ENCODE data around the gene MTG2. TPM values are rescaled to one million over a fixed set of nuclear protein-coding genes. Genes with fewer than 3 reads are reported as not detected.
A peak's percentile ranks its signal among the peaks of the same experiment; 100 is the strongest.

The MTG2 gene
- total and polyA plus RNA-seq, 2 of the 13 experiments (the other 11 are each of a cell fraction or from before 2014, with no cell fraction given) = 20.4 to 37.8 TPM

GRCh38 chr20:62155428-62156253 is 27.2 kb upstream of the MTG2 start (continued):
- TF ChIP-seq MLXIP (CRISPR knock-in tag; IDR thresholded peaks at IDR 0.05; ENCODE audit: borderline replicate concordance) = no peak
- TF ChIP-seq SOX13 (IDR thresholded peaks at IDR 0.05) = peak; percentile 71; the same call in 1 of the 2 replicates
- TF ChIP-seq SOX13 (CRISPR knock-in tag; conservative IDR thresholded peaks at IDR 0.05 in 1 of 2, IDR thresholded peaks at IDR 0.05 in 1 of 2) = peak in 1 of 2 experiments; percentile 83; a peak in 2 of 4 replicates
- no peak for TF ChIP-seq ZNF326 (CRISPR knock-in tag; IDR thresholded peaks at IDR 0.05; ENCODE audit: borderline replicate concordance)
- TF ChIP-seq NFE2 (CRISPR knock-in tag; IDR thresholded peaks at IDR 0.05) = no peak
- peak; percentile 60; the same call in 1 of the 2 replicates for TF ChIP-seq BCL6 (CRISPR knock-in tag; IDR thresholded peaks at IDR 0.05)
- TF ChIP-seq ZFP41 (CRISPR knock-in tag; IDR thresholded peaks at IDR 0.05; ENCODE audit: borderline replicate concordance) = no peak
- TF ChIP-seq ZNF280D (CRISPR knock-in tag; IDR thresholded peaks at IDR 0.05) = 0 out of 2 replicates have a peak, but pooled peaks have one; percentile 33
- TF ChIP-seq CHD4 (IDR thresholded peaks at IDR 0.05; ENCODE audit: borderline replicate concordance, low read length) = peak; percentile 34; the same call in 1 of the 2 replicates
- no peak for TF ChIP-seq CREB1 (IDR thresholded peaks at IDR 0.05)
- no peak for TF ChIP-seq CREB1 (CRISPR knock-in tag; IDR thresholded peaks at IDR 0.05)
- TF ChIP-seq CERS6 (CRISPR knock-in tag; IDR thresholded peaks at IDR 0.05) = no peak
- TF ChIP-seq ZNF510 (CRISPR knock-in tag; IDR thresholded peaks at IDR 0.05; ENCODE audit: low read depth) = no peak
- no peak for TF ChIP-seq HINFP (CRISPR knock-in tag; IDR thresholded peaks at IDR 0.05; ENCODE audit: low read depth)
- TF ChIP-seq ZNF10 (CRISPR knock-in tag; IDR thresholded peaks at IDR 0.05; ENCODE audit: borderline replicate concordance, low read depth) = no peak
- no peak for TF ChIP-seq SRF (IDR thresholded peaks at IDR 0.05; ENCODE audit: low read depth, low read length)
- peak; percentile 61; the same call in 1 of the 2 replicates for TF ChIP-seq MYC (CRISPR knock-in tag; IDR thresholded peaks at IDR 0.05; ENCODE audit: borderline replicate concordance)
- TF ChIP-seq RFXANK (CRISPR knock-in tag; IDR thresholded peaks at IDR 0.05) = no peak
- TF ChIP-seq ZNF253 (CRISPR knock-in tag; IDR thresholded peaks at IDR 0.05; ENCODE audit: borderline replicate concordance) = no peak
- TF ChIP-seq ZBTB1 (CRISPR knock-in tag; IDR thresholded peaks at IDR 0.05; ENCODE audit: borderline replicate concordance) = no peak
- no peak for TF ChIP-seq SRSF9 (IDR thresholded peaks at IDR 0.05; ENCODE audit: borderline replicate concordance, insufficient read depth, low read depth, low read length, poor library complexity, severe bottlenecking)

All from HepG2 (cell line).